SK-N-SH (cell line): ENCODE data around the gene UBL7.

ENCODE experiments used
- CTCF ChIP-seq: fragments of 200-600 bp; sonication (generic); IDR thresholded peaks from 2 replicates; pipeline ENCODE4 v1.6.1; 2017; ENCODE audit warnings: antibody characterized with exemption, mild to moderate bottlenecking, moderate library complexity
- EP300 ChIP-seq, 2 experiments: IDR thresholded peaks; 2 replicates each; pipeline versions ENCODE4 v1.4.0 to v1.6.1; 2012; ENCODE audit warnings: borderline replicate concordance in 1 of 2, low read depth in 1 of 2, low read length in 1 of 2
- SIN3A ChIP-seq: IDR thresholded peaks from 2 replicates; pipeline ENCODE4 v1.6.1; 2012; ENCODE audit warnings: low read depth, mild to moderate bottlenecking, low read length, moderate library complexity, borderline replicate concordance
- TAF1 ChIP-seq: IDR thresholded peaks from 2 replicates; pipeline ENCODE4 v1.6.1; 2012; ENCODE audit warnings: low read depth, mild to moderate bottlenecking, low read length, moderate library complexity, borderline replicate concordance
- TF ChIP-seq, protein P1 (sequence below): IDR thresholded peaks from 2 replicates; pipeline ENCODE4 v1.4.0; 2012; ENCODE audit warnings: low read depth

DNA sequence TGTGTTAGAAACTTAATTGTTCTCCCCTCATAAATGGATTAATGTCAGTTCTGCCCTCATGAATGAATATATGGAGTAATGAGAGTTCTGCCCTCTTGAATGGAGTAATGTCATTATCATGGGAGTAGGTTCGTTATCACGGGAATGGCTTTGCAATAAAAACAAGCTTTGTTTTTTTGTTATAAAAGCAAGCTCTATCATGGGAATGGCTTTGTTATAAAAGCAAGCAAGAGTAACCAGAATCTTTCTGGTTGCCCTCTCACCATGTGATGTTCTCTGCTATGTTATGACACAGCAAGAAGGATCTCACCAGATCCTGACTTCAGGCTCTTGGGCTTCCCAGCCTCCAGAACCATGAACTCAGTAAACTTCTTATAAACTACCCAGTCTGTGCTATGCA is 38.4 kb upstream of the UBL7 start:
- no peak for TF ChIP-seq SIN3A
- no peak for TF ChIP-seq CTCF
- no peak for TF ChIP-seq EP300 (IDR thresholded peaks at IDR 0.05; ENCODE audit: borderline replicate concordance in 1 of 2, low read depth in 1 of 2, low read length in 1 of 2)
- TF ChIP-seq, protein P1, sequence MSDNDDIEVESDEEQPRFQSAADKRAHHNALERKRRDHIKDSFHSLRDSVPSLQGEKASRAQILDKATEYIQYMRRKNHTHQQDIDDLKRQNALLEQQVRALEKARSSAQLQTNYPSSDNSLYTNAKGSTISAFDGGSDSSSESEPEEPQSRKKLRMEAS: no peak
- no peak for TF ChIP-seq TAF1
